Measurements from ENCODE around the gene SLC35A1.
"Not testable (repeated sequence)": the region's sequence is repeated elsewhere in the genome, so short reads cannot be mapped to it uniquely, and the experiment has no call there.

SLC35A1 gene

GRCh38 chr6:87472525-87473418, at the start of gene SLC35A1:
SLC35A1 (plus strand) TSS chr6:87472974; CDS start chr6:87473004, 30 bp downstream.
- peak; percentile 95 for DNase-seq

- DNase-seq = peak; percentile 38
Observed at GRCh38 chr6:87426789-87427188, 46.0 kb upstream of the SLC35A1 start.

- no peak for DNase-seq
Observed at GRCh38 chr6:87430499-87430898, 42.3 kb upstream of the SLC35A1 start.

- no peak for DNase-seq
Observed at GRCh38 chr6:87431263-87431662, 41.5 kb upstream of the SLC35A1 start.

GRCh38 chr6:87436435-87436834, 36.3 kb upstream of the SLC35A1 start:
- peak; percentile 82 for DNase-seq

GRCh38 chr6:87441711-87442110, 31.1 kb upstream of the SLC35A1 start:
- no peak for DNase-seq

GRCh38 chr6:87444362-87444761, 28.4 kb upstream of the SLC35A1 start:
- DNase-seq = no peak

GRCh38 chr6:87465051-87465450, 7.7 kb upstream of the SLC35A1 start:
- DNase-seq = no peak

GRCh38 chr6:87473419-87473903, 687 bp downstream of the SLC35A1 start:
- peak; percentile 68 for DNase-seq

- peak; percentile 15 for DNase-seq
Observed at GRCh38 chr6:87481931-87482330, 9.2 kb downstream of the SLC35A1 start.

GRCh38 chr6:87482366-87482765, 9.6 kb downstream of the SLC35A1 start:
- peak; percentile 55 for DNase-seq

GRCh38 chr6:87483929-87484328, 11.2 kb downstream of the SLC35A1 start:
- no peak for DNase-seq

GRCh38 chr6:87484491-87484890, 11.7 kb downstream of the SLC35A1 start:
- DNase-seq = no peak

GRCh38 chr6:87487555-87487954, 14.8 kb downstream of the SLC35A1 start:
- no peak for DNase-seq

GRCh38 chr6:87489326-87489725, 16.6 kb downstream of the SLC35A1 start:
- DNase-seq = not testable (repeated sequence)

GRCh38 chr6:87494761-87495422, 22.1 kb downstream of the SLC35A1 start:
- DNase-seq = no peak

- no peak for DNase-seq
Observed at GRCh38 chr6:87498048-87498447, 25.3 kb downstream of the SLC35A1 start.

- DNase-seq = no peak
Observed at GRCh38 chr6:87501809-87502572, 29.2 kb downstream of the SLC35A1 start.

GRCh38 chr6:87504441-87504840, 31.7 kb downstream of the SLC35A1 start:
- no peak for DNase-seq

- no peak for DNase-seq
Observed at GRCh38 chr6:87514831-87515230, 42.1 kb downstream of the SLC35A1 start.

- DNase-seq = no peak
Observed at GRCh38 chr6:87518453-87518852, 45.7 kb downstream of the SLC35A1 start.

GRCh38 chr6:87522686-87523085, 49.9 kb downstream of the SLC35A1 start:
- no peak for DNase-seq

- no peak for DNase-seq
Observed at GRCh38 chr6:87529221-87529620, 56.4 kb downstream of the SLC35A1 start.

All from OCI-M1 (cell line).